ENCODE measurements around the gene TERT.

GRCh38 chr5:1205255-1206180 is 89.3 kb downstream of the TERT start:
- TF ChIP-seq, protein P1, sequence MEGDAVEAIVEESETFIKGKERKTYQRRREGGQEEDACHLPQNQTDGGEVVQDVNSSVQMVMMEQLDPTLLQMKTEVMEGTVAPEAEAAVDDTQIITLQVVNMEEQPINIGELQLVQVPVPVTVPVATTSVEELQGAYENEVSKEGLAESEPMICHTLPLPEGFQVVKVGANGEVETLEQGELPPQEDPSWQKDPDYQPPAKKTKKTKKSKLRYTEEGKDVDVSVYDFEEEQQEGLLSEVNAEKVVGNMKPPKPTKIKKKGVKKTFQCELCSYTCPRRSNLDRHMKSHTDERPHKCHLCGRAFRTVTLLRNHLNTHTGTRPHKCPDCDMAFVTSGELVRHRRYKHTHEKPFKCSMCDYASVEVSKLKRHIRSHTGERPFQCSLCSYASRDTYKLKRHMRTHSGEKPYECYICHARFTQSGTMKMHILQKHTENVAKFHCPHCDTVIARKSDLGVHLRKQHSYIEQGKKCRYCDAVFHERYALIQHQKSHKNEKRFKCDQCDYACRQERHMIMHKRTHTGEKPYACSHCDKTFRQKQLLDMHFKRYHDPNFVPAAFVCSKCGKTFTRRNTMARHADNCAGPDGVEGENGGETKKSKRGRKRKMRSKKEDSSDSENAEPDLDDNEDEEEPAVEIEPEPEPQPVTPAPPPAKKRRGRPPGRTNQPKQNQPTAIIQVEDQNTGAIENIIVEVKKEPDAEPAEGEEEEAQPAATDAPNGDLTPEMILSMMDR (conservative IDR thresholded peaks at IDR 0.05) = no peak
- no peak for TF ChIP-seq ZFX (IDR thresholded peaks at IDR 0.05)

All from C4-2B (cell line).